Frontal cortex (tissue), 4 donors: ENCODE measurements around the gene ZNF773. TPM values are rescaled to one million over a fixed set of nuclear protein-coding genes. Genes with fewer than 3 reads are reported as not detected.
A peak's percentile ranks its signal among the peaks of the same experiment; 100 is the strongest.
"Not testable (repeated sequence)": the region's sequence is repeated elsewhere in the genome, so short reads cannot be mapped to it uniquely, and the experiment has no call there.

Experiments
- DNase-seq, 2 donors: peaks; one replicate each; pipeline ENCODE4 v3.0.0; 2012; ENCODE audit warnings: low spot score in 2 of 2
- FAIRE-seq: peaks from 2 replicates; lab custom pipeline; 2012; peaks lifted over from hg19 to GRCh38; lab: Jason Lieb, UNC
- total RNA-seq: library from RNA; depleted of rRNA; stranded (reverse); fragments of >200 nt; gene quantifications from one replicate; pipeline ENCODE4 v1.2.3, GENCODE V29; 2014
- donor health status: control.
- donor health status: control.
- donor health status: control.

Gene ZNF773
- total RNA-seq: 16.7 TPM

- DNase-seq: peak; percentile 74 to 87
- not testable (repeated sequence) for FAIRE-seq
These were observed at the start of gene ZNF773 for GRCh38 chr19:57499680-57500395. TSS of gene ZNF773 (plus strand) at chr19:57499938. CDS start at chr19:57500081, 143 bp downstream.

GRCh38 chr19:57452307-57452706 lies 47.4 kb upstream of the ZNF773 start:
- no peak for DNase-seq
- no peak for FAIRE-seq

GRCh38 chr19:57465680-57466381 lies 33.9 kb upstream of the ZNF773 start:
- no peak for FAIRE-seq
- no peak for DNase-seq

- DNase-seq (no peak), FAIRE-seq (no peak)
These were observed 33.2 kb upstream of the ZNF773 start for GRCh38 chr19:57466489-57466888.

- no peak for FAIRE-seq
- no peak for DNase-seq
These were observed 26.1 kb upstream of the ZNF773 start for GRCh38 chr19:57473646-57474045.

- peak; percentile 47 for FAIRE-seq
- DNase-seq: peak; percentile 85 to 91
These were observed 22.3 kb upstream of the ZNF773 start, which contains the start of gene ZNF772 for GRCh38 chr19:57477191-57478008. TSS of gene ZNF772 (minus strand) at chr19:57477566. CDS start at chr19:57477309, 257 bp downstream.

GRCh38 chr19:57487477-57488298 lies 12.1 kb upstream of the ZNF773 start, which contains the start of gene ZNF419:
TSS of gene ZNF419 (plus strand) at chr19:57487750. CDS start at chr19:57487951, 201 bp downstream.
- FAIRE-seq: peak; percentile 6
- peak; percentile 90 to 91 for DNase-seq

GRCh38 chr19:57488299-57488644 lies 11.5 kb upstream of the ZNF773 start:
- FAIRE-seq, DNase-seq: not testable (repeated sequence)

- DNase-seq, FAIRE-seq: not testable (repeated sequence)
These were observed 432 bp upstream of the ZNF773 start for GRCh38 chr19:57499332-57499679.

- not testable (repeated sequence) for FAIRE-seq, DNase-seq
These were observed 662 bp downstream of the ZNF773 start for GRCh38 chr19:57500400-57500799.

GRCh38 chr19:57506163-57506562 lies 6.4 kb downstream of the ZNF773 start:
- no peak for DNase-seq
- FAIRE-seq: no peak

- FAIRE-seq: no peak
- no peak for DNase-seq
These were observed 11.7 kb downstream of the ZNF773 start for GRCh38 chr19:57511484-57511883.

- DNase-seq (no peak), FAIRE-seq (no peak)
These were observed 13.1 kb downstream of the ZNF773 start for GRCh38 chr19:57512845-57513244.

- DNase-seq: no peak
- FAIRE-seq: no peak
These were observed 15.5 kb downstream of the ZNF773 start for GRCh38 chr19:57515255-57515654.

GRCh38 chr19:57518021-57518420 lies 18.3 kb downstream of the ZNF773 start:
- not testable (repeated sequence) for DNase-seq, FAIRE-seq

- FAIRE-seq (no peak), DNase-seq (peak; percentile 80 to 92)
These were observed 27.6 kb downstream of the ZNF773 start, which contains the start of gene ZNF549 for GRCh38 chr19:57527136-57527881. TSS of gene ZNF549 (plus strand) at chr19:57527356. CDS start at chr19:57527574, 218 bp downstream.

GRCh38 chr19:57537953-57538547 lies 38.3 kb downstream of the ZNF773 start:
- DNase-seq: no peak
- FAIRE-seq: no peak

- DNase-seq (no peak), FAIRE-seq (no peak)
These were observed 46.8 kb downstream of the ZNF773 start for GRCh38 chr19:57546513-57546912.
